22Rv1 (cell line): ENCODE results near the gene ATP6V0D1.

Experiments used
- ZFX ChIP-seq: fragments of 450-650 bp; IDR thresholded peaks from 2 replicates; pipeline ENCODE4 v1.6.1; 2017; ENCODE audit warnings: antibody characterized with exemption, borderline replicate concordance
- TF ChIP-seq, protein P1 (sequence below): fragments of 450-650 bp; IDR thresholded peaks from 2 replicates; pipeline ENCODE4 v1.5.1; 2017; ENCODE audit warnings: mild to moderate bottlenecking

DNA sequence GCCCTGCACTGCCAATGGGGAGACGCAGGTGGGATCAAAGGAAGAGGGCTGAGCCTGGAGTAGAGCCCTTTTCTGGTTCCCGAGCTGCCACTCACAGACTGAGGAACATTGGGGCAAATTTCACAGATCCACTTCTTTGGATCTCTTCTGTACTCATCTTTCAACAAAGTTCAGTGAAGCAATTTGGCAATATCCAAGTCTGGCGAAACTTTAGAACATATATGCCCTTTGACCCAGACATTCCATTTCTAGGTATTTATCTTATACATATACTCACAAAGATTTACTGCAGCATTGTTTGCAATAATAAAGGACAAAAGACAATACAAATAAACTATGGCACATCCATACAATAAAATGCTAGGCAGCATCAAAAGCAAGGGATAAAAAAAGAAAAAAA is 69.6 kb downstream of the ATP6V0D1 start:
- TF ChIP-seq, protein P1, sequence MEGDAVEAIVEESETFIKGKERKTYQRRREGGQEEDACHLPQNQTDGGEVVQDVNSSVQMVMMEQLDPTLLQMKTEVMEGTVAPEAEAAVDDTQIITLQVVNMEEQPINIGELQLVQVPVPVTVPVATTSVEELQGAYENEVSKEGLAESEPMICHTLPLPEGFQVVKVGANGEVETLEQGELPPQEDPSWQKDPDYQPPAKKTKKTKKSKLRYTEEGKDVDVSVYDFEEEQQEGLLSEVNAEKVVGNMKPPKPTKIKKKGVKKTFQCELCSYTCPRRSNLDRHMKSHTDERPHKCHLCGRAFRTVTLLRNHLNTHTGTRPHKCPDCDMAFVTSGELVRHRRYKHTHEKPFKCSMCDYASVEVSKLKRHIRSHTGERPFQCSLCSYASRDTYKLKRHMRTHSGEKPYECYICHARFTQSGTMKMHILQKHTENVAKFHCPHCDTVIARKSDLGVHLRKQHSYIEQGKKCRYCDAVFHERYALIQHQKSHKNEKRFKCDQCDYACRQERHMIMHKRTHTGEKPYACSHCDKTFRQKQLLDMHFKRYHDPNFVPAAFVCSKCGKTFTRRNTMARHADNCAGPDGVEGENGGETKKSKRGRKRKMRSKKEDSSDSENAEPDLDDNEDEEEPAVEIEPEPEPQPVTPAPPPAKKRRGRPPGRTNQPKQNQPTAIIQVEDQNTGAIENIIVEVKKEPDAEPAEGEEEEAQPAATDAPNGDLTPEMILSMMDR: no peak
- TF ChIP-seq ZFX: no peak
